ENCODE data around the gene BOLA1.

GRCh38 chr1:149949911-149950310 is 50.5 kb downstream of the BOLA1 start:
- no peak for TF ChIP-seq CTCF (IDR thresholded peaks at IDR 0.05; ENCODE audit: low read depth, low read length, poor library complexity, severe bottlenecking)
- no peak for TF ChIP-seq EZH2phosphoT487 (IDR thresholded peaks at IDR 0.05; ENCODE audit: borderline replicate concordance, low read length)
